ENCODE data around the gene CHMP5.
A peak's percentile ranks its signal among the peaks of the same experiment; 100 is the strongest.

DNA sequence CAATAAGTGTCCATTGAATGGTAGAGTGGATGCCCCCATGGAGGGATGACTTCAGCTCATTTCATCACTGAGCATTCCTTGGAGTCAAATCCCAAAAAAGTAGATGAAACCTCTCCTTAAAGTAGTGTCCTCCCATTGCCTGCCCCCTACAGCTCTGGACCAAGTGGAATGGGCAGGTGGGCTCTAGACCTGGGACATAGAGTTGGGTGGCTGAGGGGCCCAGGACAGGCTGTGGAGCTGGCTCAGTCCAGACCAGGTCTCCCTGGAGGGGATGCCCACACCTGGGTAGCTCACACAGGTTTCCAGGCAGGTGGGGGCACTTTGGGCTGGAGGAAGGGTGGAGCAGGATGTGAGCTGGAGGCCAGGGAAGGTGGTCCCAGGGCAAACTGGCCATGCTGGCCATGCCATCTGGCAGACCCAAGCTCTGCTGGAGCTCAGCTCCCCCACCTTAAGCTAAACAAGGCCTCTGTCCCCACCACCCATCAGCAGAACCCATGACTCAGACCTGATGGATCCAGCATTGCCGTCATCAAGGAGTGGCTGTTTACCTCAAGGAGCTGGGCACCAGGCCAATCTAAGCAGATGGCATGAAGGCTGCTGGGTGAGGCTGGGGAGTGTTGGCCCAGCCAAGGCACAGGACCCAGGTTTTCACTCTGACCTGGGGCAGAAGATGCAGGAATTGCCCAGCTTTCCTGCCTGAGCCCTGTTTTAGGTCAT, 31.1 kb upstream of the CHMP5 start:
- TF ChIP-seq CTCF (IDR thresholded peaks at IDR 0.05) (no peak), POLR2A (IDR thresholded peaks at IDR 0.05) (peak in 1 of 2 donors; percentile 75)

All from Peyer's patch (tissue), 4 donors.